ENCODE measurements around the gene GRID2IP.

- TF ChIP-seq CTCF (IDR thresholded peaks at IDR 0.05; ENCODE audit: low read depth, low read length) (no peak), EZH2phosphoT487 (IDR thresholded peaks at IDR 0.05; ENCODE audit: low read depth) (no peak)
Observed at GRCh38 chr7:6482307-6482706, 69.0 kb downstream of the GRID2IP start.
